Hepatocyte (in vitro differentiated cells): Measurements from ENCODE around the gene SDR42E2. TPM values are rescaled to one million over a fixed set of nuclear protein-coding genes. Genes with fewer than 3 reads are reported as not detected.

Experiments
- DNase-seq: peaks from one replicate; pipeline ENCODE4 v3.0.0-alpha.2; 2016; ENCODE audit warnings: low spot score
- H2AFZ ChIP-seq: fragments of 200-600 bp; sonication (generic); 2 replicates; pipeline ENCODE4 v1.6.0; 2016; ENCODE audit warnings: antibody characterized with exemption, mild to moderate bottlenecking
- H3K27ac ChIP-seq: fragments of 200-600 bp; sonication (generic); 2 replicates; pipeline ENCODE4 v1.5.1; 2016; ENCODE audit warnings: mild to moderate bottlenecking
- H3K27me3 ChIP-seq: fragments of 200-600 bp; sonication (generic); 2 replicates; pipeline ENCODE4 v1.6.1; 2016
- H3K36me3 ChIP-seq: fragments of 200-600 bp; sonication (generic); replicated peaks from 2 replicates; pipeline ENCODE4 v1.5.1; 2016; ENCODE audit warnings: low read depth; ENCODE audit not compliant: insufficient read depth
- H3K4me1 ChIP-seq: fragments of 200-600 bp; sonication (generic); 2 replicates; pipeline ENCODE4 v1.5.1; 2016; ENCODE audit warnings: mild to moderate bottlenecking, moderate library complexity; ENCODE audit not compliant: insufficient read depth
- H3K4me2 ChIP-seq: fragments of 200-600 bp; sonication (generic); 2 replicates; pipeline ENCODE4 v1.6.0; 2016
- H3K4me3 ChIP-seq: fragments of 200-600 bp; sonication (generic); 2 replicates; pipeline ENCODE4 v1.5.1; 2016; ENCODE audit warnings: mild to moderate bottlenecking
- H3K79me2 ChIP-seq: fragments of 200-600 bp; sonication (generic); 2 replicates; pipeline ENCODE4 v1.6.0; 2017; ENCODE audit warnings: mild to moderate bottlenecking
- H3K9me2 ChIP-seq: fragments of 200-600 bp; sonication (generic); replicated peaks from 2 replicates; pipeline ENCODE4 v1.6.0; 2017; ENCODE audit warnings: mild to moderate bottlenecking; ENCODE audit not compliant: insufficient read depth
- H3K9me3 ChIP-seq: fragments of 200-600 bp; sonication (generic); 2 replicates; pipeline ENCODE4 v1.5.1; 2016; ENCODE audit warnings: low read depth, mild to moderate bottlenecking
- H4K20me1 ChIP-seq: fragments of 200-600 bp; sonication (generic); 2 replicates; pipeline ENCODE4 v1.6.0; 2016; ENCODE audit warnings: mild to moderate bottlenecking; ENCODE audit not compliant: insufficient read depth, poor library complexity, severe bottlenecking
- EZH2 ChIP-seq: fragments of 200-600 bp; sonication (generic); IDR thresholded peaks from 2 replicates; pipeline ENCODE4 v1.6.1; 2016; ENCODE audit warnings: antibody characterized with exemption, mild to moderate bottlenecking, borderline replicate concordance
- EZH2phosphoT487 ChIP-seq: fragments of 200-600 bp; sonication (generic); IDR thresholded peaks from one replicate; pipeline ENCODE4 v1.6.1; 2018; ENCODE audit warnings: antibody characterized with exemption, mild to moderate bottlenecking, low read depth, moderate library complexity; ENCODE audit not compliant: unreplicated experiment, severe bottlenecking
- WGBS: methylation state at CpG from one replicate; pipeline ENCODE4 v1.1.6; 2016; ENCODE audit warnings: low lambda C conversion rate; ENCODE audit errors: missing lambda C conversion rate; 5-methylcytosine and 5-hydroxymethylcytosine counted together
- polyA plus RNA-seq: library from polyadenylated mRNA; unstranded; fragments of >200 nt; fragmentation: Nextera tagmentation; extraction: Ambion mirVana; gene quantifications from 2 replicates; pipeline ENCODE4 v1.2.1, GENCODE V29; 2016
- total RNA-seq: library from RNA; depleted of rRNA; stranded (reverse); fragments of >200 nt; gene quantifications from 2 replicates; pipeline ENCODE4 v1.2.3, GENCODE V29; 2014
- TF ChIP-seq, protein P1 (sequence below): fragments of 200-600 bp; sonication (generic); IDR thresholded peaks from 2 replicates; pipeline ENCODE4 v1.5.1; 2016; ENCODE audit warnings: antibody characterized with exemption, mild to moderate bottlenecking; ENCODE audit not compliant: poor library complexity

The SDR42E2 gene
- total RNA-seq (not detected in 2 replicates), polyA plus RNA-seq (not detected in 2 replicates)

- WGBS, result 17% methylated on average over 13 of the region's 40 CpGs
- peak; percentile 61 for DNase-seq
Observed at GRCh38 chr16:22161999-22162655, at the start of gene SDR42E2. Gene SDR42E2, plus strand, starts transcription at chr16:22162506. Its CDS starts 3,077 bp downstream, at chr16:22165583.

DNA sequence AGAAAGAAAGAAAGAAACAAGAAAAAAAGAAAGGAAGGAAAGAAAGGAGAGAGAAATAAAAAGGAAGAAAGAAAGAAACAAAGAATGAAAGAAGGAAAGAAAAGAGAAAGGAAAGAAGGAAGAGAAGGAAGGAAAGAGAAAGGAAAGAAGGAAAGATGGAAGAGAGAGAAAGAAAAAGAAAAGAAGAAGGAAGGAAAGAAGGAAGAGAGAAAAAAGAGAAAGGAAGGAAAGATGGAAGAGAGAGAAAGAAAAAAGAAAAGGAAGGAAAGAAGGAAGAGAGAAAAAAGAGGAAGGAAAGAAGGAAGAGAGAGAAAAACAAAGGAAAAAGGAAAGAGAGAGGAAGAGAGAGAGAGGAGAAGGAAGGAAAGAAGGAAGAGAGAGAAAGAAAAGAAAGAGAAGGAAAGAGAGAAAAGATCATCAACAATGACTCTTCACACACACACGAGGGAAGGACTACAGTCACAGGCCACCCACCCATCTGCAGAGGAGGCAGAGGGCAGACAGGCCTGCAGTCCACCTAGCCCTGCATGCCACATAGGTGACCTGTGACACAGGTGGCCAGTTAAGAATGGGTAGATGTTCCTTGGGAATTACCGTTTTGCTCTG, 46.1 kb upstream of the SDR42E2 start:
- H3K27ac ChIP-seq, result no peak overlapping the region
- no peak overlapping the region for H3K4me2 ChIP-seq
- WGBS, result 85% methylated on average over 2 of the region's 2 CpGs

More at GRCh38 chr16:22161999-22162655, at the start of gene SDR42E2:
- H3K79me2 ChIP-seq, result no peaks in the 10 kb centered on the region
- H3K9me2 ChIP-seq, result no peaks in the 10 kb centered on the region
- H2AFZ ChIP-seq, result no peak within 1 kb of the TSS
- no peaks in the 10 kb centered on the region for H3K9me3 ChIP-seq
- no peaks in the 10 kb centered on the region for H3K4me1 ChIP-seq
- H4K20me1 ChIP-seq, result no peaks in the 10 kb centered on the region
- H3K27me3 ChIP-seq, result peaks cover 37% of the 10 kb centered on the region
- TF ChIP-seq EZH2, result no peak
- TF ChIP-seq EZH2phosphoT487, result no peak
- TF ChIP-seq, protein P1, sequence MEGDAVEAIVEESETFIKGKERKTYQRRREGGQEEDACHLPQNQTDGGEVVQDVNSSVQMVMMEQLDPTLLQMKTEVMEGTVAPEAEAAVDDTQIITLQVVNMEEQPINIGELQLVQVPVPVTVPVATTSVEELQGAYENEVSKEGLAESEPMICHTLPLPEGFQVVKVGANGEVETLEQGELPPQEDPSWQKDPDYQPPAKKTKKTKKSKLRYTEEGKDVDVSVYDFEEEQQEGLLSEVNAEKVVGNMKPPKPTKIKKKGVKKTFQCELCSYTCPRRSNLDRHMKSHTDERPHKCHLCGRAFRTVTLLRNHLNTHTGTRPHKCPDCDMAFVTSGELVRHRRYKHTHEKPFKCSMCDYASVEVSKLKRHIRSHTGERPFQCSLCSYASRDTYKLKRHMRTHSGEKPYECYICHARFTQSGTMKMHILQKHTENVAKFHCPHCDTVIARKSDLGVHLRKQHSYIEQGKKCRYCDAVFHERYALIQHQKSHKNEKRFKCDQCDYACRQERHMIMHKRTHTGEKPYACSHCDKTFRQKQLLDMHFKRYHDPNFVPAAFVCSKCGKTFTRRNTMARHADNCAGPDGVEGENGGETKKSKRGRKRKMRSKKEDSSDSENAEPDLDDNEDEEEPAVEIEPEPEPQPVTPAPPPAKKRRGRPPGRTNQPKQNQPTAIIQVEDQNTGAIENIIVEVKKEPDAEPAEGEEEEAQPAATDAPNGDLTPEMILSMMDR, result no peak
- no peak within 1 kb of the TSS for H3K4me3 ChIP-seq
- no peak within 1 kb of the TSS for H3K27ac ChIP-seq
- H3K4me2 ChIP-seq, result peak within 1 kb of the TSS; percentile 81
- no peaks in the 10 kb centered on the region for H3K36me3 ChIP-seq

GRCh38 chr16:22117609-22118008, 44.7 kb upstream of the SDR42E2 start:
- Histone ChIP-seq H3K4me1 (no peaks in the 10 kb centered on the region), H3K9me3 (no peaks in the 10 kb centered on the region), H2AFZ (no peak overlapping the region), H4K20me1 (no peaks in the 10 kb centered on the region), H3K4me2 (no peak overlapping the region), H3K79me2 (no peaks in the 10 kb centered on the region), H3K4me3 (no peak overlapping the region), H3K27ac (no peak overlapping the region), H3K9me2 (no peaks in the 10 kb centered on the region), H3K27me3 (no peaks in the 10 kb centered on the region), H3K36me3 (no peaks in the 10 kb centered on the region)
- peak; percentile 17 for DNase-seq
- TF ChIP-seq EZH2phosphoT487 (no peak), EZH2 (no peak)
- TF ChIP-seq, protein P1, result no peak
- 77% methylated on average over 2 of the region's 2 CpGs for WGBS

More for the DNA sequence above, 46.1 kb upstream of the SDR42E2 start:
- Histone ChIP-seq H3K36me3 (no peaks in the 10 kb centered on the region), H3K4me3 (no peak overlapping the region), H3K27me3 (no peaks in the 10 kb centered on the region), H3K9me3 (no peaks in the 10 kb centered on the region), H3K4me1 (no peaks in the 10 kb centered on the region), H3K79me2 (no peaks in the 10 kb centered on the region), H2AFZ (no peak overlapping the region), H3K9me2 (no peaks in the 10 kb centered on the region), H4K20me1 (no peaks in the 10 kb centered on the region)
- no peak for DNase-seq
- TF ChIP-seq EZH2 (no peak), EZH2phosphoT487 (no peak)
- TF ChIP-seq, protein P1, result no peak
